22Rv1 (cell line): Measurements from ENCODE around the gene DDIT4.

Source experiments
- H3K27ac ChIP-seq: fragments of 450-650 bp; 2 replicates; pipeline ENCODE4 v1.5.1; 2017
- ZFX ChIP-seq: fragments of 450-650 bp; IDR thresholded peaks from 2 replicates; pipeline ENCODE4 v1.6.1; 2017; ENCODE audit warnings: antibody characterized with exemption, borderline replicate concordance
- TF ChIP-seq, protein P1 (sequence below): fragments of 450-650 bp; IDR thresholded peaks from 2 replicates; pipeline ENCODE4 v1.5.1; 2017; ENCODE audit warnings: mild to moderate bottlenecking

Gene DDIT4

DNA sequence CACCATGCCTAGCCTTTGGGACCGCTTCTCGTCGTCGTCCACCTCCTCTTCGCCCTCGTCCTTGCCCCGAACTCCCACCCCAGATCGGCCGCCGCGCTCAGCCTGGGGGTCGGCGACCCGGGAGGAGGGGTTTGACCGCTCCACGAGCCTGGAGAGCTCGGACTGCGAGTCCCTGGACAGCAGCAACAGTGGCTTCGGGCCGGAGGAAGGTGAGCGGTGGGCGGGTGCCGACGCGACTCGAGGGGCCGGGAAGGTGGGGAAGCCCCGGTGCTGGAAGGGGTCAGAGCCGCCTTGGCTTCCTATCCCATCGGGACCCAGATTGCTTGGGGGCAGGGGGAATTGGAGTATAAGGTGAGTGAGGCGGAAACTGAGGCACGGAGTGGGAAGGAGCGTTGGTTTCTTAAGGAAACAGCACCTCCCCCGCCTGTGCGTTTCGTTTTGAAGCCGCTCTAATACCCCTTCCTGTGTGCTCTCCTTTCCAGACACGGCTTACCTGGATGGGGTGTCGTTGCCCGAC is 547 bp downstream of the DDIT4 start:
- peak overlapping the region; percentile 97 for H3K27ac ChIP-seq
- TF ChIP-seq ZFX, result no peak
- TF ChIP-seq, protein P1, sequence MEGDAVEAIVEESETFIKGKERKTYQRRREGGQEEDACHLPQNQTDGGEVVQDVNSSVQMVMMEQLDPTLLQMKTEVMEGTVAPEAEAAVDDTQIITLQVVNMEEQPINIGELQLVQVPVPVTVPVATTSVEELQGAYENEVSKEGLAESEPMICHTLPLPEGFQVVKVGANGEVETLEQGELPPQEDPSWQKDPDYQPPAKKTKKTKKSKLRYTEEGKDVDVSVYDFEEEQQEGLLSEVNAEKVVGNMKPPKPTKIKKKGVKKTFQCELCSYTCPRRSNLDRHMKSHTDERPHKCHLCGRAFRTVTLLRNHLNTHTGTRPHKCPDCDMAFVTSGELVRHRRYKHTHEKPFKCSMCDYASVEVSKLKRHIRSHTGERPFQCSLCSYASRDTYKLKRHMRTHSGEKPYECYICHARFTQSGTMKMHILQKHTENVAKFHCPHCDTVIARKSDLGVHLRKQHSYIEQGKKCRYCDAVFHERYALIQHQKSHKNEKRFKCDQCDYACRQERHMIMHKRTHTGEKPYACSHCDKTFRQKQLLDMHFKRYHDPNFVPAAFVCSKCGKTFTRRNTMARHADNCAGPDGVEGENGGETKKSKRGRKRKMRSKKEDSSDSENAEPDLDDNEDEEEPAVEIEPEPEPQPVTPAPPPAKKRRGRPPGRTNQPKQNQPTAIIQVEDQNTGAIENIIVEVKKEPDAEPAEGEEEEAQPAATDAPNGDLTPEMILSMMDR, result no peak

DNA sequence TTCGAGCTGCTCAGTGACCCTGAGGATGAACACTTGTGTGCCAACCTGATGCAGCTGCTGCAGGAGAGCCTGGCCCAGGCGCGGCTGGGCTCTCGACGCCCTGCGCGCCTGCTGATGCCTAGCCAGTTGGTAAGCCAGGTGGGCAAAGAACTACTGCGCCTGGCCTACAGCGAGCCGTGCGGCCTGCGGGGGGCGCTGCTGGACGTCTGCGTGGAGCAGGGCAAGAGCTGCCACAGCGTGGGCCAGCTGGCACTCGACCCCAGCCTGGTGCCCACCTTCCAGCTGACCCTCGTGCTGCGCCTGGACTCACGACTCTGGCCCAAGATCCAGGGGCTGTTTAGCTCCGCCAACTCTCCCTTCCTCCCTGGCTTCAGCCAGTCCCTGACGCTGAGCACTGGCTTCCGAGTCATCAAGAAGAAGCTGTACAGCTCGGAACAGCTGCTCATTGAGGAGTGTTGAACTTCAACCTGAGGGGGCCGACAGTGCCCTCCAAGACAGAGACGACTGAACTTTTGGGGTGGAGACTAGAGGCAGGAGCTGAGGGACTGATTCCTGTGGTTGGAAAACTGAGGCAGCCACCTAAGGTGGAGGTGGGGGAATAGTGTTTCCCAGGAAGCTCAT is 1.1 kb downstream of the DDIT4 start:
- peak overlapping the region; percentile 97 for H3K27ac ChIP-seq

DNA sequence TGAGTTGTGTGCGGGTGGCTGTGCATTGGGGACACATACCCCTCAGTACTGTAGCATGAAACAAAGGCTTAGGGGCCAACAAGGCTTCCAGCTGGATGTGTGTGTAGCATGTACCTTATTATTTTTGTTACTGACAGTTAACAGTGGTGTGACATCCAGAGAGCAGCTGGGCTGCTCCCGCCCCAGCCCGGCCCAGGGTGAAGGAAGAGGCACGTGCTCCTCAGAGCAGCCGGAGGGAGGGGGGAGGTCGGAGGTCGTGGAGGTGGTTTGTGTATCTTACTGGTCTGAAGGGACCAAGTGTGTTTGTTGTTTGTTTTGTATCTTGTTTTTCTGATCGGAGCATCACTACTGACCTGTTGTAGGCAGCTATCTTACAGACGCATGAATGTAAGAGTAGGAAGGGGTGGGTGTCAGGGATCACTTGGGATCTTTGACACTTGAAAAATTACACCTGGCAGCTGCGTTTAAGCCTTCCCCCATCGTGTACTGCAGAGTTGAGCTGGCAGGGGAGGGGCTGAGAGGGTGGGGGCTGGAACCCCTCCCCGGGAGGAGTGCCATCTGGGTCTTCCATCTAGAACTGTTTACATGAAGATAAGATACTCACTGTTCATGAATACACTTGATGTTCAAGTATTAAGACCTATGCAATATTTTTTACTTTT is 1.8 kb downstream of the DDIT4 start:
- TF ChIP-seq, protein P1, result no peak
- TF ChIP-seq ZFX, result no peak
- H3K27ac ChIP-seq, result peak overlapping the region; percentile 97

More for the DNA sequence above, 1.1 kb downstream of the DDIT4 start:
- TF ChIP-seq, protein P1, result peak; percentile 67
- no peak for TF ChIP-seq ZFX

DNA sequence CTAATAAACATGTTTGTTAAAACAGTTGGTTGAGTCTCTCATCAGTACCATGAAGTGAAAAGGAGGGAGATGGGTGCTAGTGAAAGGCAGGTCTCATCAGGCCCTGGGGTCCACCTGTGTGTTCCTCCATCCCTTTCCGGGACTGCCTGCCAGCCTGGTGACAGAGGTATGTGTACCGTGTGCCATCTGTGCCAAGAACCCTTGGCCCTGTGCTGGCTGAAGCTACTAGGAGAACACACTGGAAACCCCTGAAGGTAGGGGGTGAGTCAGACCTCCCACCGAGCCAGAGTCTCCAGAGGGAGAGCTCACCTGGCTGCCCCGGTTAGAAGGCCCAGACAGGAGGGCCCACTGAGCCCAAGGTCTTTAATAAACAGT is 2.3 kb downstream of the DDIT4 start:
- no peak for TF ChIP-seq ZFX
- TF ChIP-seq, protein P1, result no peak
- peak overlapping the region; percentile 97 for H3K27ac ChIP-seq

DNA sequence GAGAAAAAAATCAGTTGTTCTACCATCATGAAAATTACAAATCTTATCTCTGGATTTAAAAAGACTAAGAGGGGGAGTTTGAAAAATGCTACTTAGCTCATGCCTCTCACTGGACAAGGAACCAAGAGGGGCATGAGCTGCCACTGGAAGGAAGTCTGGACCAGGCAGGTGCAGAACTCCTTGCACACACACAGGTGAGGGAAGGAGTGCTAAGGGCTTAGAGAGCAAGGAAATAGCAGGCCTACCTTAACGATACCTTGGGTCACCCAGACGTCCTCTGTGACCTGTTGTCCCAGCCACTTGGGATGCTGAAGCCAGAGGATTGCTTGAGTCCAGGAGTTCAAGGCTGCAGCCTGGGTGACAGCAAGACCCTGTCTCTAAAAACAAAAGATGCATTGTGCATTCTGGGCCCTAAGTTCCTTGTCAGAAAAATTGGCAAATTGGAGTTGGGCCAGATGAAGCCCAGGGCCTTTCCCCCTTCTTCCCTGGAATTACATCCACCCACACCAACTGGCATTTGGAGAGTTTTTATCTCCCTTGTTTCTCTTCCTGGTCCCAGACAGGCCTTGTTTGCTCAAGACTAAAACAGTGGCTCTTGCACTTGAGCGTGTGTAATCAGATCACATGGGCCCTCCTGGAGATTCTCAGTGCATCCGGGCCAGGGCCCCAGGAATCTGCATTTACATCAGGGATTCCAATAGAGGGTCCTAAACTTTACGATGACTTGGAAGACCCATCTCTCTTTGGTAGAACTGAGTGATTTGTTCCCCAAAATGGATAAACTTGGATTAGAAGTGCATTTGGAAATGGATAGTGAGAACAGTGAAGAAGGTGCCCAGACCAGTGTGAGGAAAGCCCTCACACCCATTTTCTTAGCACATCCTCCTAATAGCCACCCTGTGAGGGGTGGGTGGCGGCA is 3.0 kb downstream of the DDIT4 start:
- H3K27ac ChIP-seq, result peak overlapping the region; percentile 97
- no peak for TF ChIP-seq ZFX
- TF ChIP-seq, protein P1, result no peak

DNA sequence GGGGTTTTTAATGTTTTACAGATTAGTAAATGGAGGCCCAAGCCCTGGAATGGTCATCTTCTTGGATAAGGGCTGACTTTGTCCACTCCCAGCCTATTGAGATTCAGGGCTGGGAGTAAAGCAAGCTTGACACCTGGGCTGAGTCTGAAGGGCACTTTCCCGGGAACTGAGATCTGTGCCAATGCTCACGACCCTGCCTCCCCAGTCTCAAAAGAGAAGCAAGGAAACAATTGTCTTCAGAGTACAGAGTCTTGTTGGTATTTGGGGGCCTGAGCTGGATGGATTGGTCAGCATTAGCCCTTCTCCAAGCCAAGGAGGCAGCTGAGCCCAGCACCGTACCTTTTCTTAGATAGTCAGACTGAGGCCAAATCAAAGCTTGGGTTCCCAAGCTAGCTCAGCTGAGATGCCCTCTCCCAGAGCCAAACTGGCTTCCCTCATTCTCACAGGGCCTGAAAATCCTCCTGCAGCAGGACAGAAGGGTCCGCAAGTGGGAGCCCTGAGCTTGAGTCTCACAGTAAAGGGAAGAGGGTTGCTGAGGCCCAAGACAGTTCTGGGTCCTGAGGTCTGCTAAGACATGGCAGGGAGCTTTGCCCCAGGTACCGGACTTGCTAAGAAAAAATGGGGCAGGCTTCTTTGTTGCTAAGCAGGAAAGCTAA is 3.7 kb downstream of the DDIT4 start:
- no peak for TF ChIP-seq ZFX
- TF ChIP-seq, protein P1, result no peak
- H3K27ac ChIP-seq, result peak overlapping the region; percentile 97
